Tibial artery (tissue), 4 donors: ENCODE data around the gene CD96.

Source experiments
- DNase-seq, 2 donors: peaks; one replicate each; pipeline ENCODE4 v3.0.0-alpha.2; 2019
- H3K27ac ChIP-seq, 2 donors: fragments of 200-600 bp; sonication (generic) in 1 of 2; 1 replicate in 1 of 2; 2 replicates in 1 of 2; pipeline ENCODE4 v1.5.1; 2018 to 2019; ENCODE audit warnings: mild to moderate bottlenecking in 1 of 2
- H3K27me3 ChIP-seq, 2 donors: fragments of 200-600 bp; sonication (generic) in 1 of 2; one replicate each; pipeline versions ENCODE4 v1.5.1 to v1.6.0; 2016 to 2019
- H3K36me3 ChIP-seq, 3 donors: fragments of 200-600 bp; sonication (generic) in 2 of 3; one replicate each; pipeline ENCODE4 v1.5.1; 2016 to 2019; ENCODE audit warnings: mild to moderate bottlenecking in 2 of 3
- H3K4me1 ChIP-seq, 4 donors: fragments of 200-600 bp; sonication (generic) in 2 of 4; 1 replicate in 3 of 4; 2 replicates in 1 of 4; pipeline ENCODE4 v1.5.1; 2016 to 2019
- H3K4me3 ChIP-seq, 2 donors: fragments of 200-600 bp; sonication (generic) in 1 of 2; 1 replicate in 1 of 2; 2 replicates in 1 of 2; pipeline ENCODE4 v1.5.1; 2018 to 2019; ENCODE audit warnings: mild to moderate bottlenecking in 2 of 2
- H3K9me3 ChIP-seq, 3 donors: fragments of 200-600 bp; sonication (generic) in 1 of 3; one replicate each; pipeline ENCODE4 v1.5.1; 2016 to 2019
- CTCF ChIP-seq, 2 experiments: fragments of 200-600 bp in 1 of 2; fragments of 450-650 bp in 1 of 2; IDR thresholded peaks; one replicate each; pipeline ENCODE4 v1.5.1; 2017 to 2019; ENCODE audit warnings: antibody characterized with exemption in 2 of 2, mild to moderate bottlenecking in 1 of 2, moderate library complexity in 1 of 2
- intact Hi-C: fragments of 100-400 bp; cut with DNase I; formaldehyde crosslinking; loops from one replicate; pipeline ENCODE4 v1.15.0; 2023; ENCODE audit warnings: low total_unique reads

The CD96 gene

GRCh38 chr3:111613294-111613693 is 71.3 kb downstream of the CD96 start:
- Histone ChIP-seq H3K4me3 (no peak overlapping the region), H3K4me1 (no peaks in the 10 kb centered on the region), H3K9me3 (no peaks in the 10 kb centered on the region), H3K27ac (no peak overlapping the region), H3K27me3 (no peaks in the 10 kb centered on the region), H3K36me3 (no peaks in the 10 kb centered on the region)
- DNase-seq: no peak
- intact Hi-C loops: no loop called here
- TF ChIP-seq CTCF (IDR thresholded peaks at IDR 0.05): no peak

GRCh38 chr3:111615880-111616279 is 73.9 kb downstream of the CD96 start:
- no peak overlapping the region for H3K27ac ChIP-seq
- intact Hi-C loops: no loop called here
- H3K36me3 ChIP-seq: no peaks in the 10 kb centered on the region
- no peak for TF ChIP-seq CTCF (IDR thresholded peaks at IDR 0.05)
- no peaks in the 10 kb centered on the region for H3K27me3 ChIP-seq
- no peak for DNase-seq
- no peaks in the 10 kb centered on the region for H3K4me1 ChIP-seq
- no peaks in the 10 kb centered on the region for H3K9me3 ChIP-seq
- no peak overlapping the region for H3K4me3 ChIP-seq

- no peaks in the 10 kb centered on the region for H3K4me1 ChIP-seq
- intact Hi-C loops: no loop called here
- no peak for TF ChIP-seq CTCF (IDR thresholded peaks at IDR 0.05)
- H3K36me3 ChIP-seq: no peaks in the 10 kb centered on the region
- H3K9me3 ChIP-seq: no peaks in the 10 kb centered on the region
- no peaks in the 10 kb centered on the region for H3K27me3 ChIP-seq
- no peak overlapping the region for H3K27ac ChIP-seq
- no peak overlapping the region for H3K4me3 ChIP-seq
- no peak for DNase-seq
Measured at GRCh38 chr3:111616417-111617105, 74.6 kb downstream of the CD96 start.

- H3K27ac ChIP-seq: no peak overlapping the region
- DNase-seq: no peak
- no peak for TF ChIP-seq CTCF (IDR thresholded peaks at IDR 0.05)
- H3K4me1 ChIP-seq: no peaks in the 10 kb centered on the region
- no peaks in the 10 kb centered on the region for H3K27me3 ChIP-seq
- H3K9me3 ChIP-seq: no peaks in the 10 kb centered on the region
- H3K4me3 ChIP-seq: no peak overlapping the region
- intact Hi-C loops: no loop called here
- H3K36me3 ChIP-seq: no peaks in the 10 kb centered on the region
Measured at GRCh38 chr3:111617406-111617805, 75.4 kb downstream of the CD96 start.

GRCh38 chr3:111617912-111618601 is 76.1 kb downstream of the CD96 start:
- Histone ChIP-seq H3K4me1 (no peaks in the 10 kb centered on the region), H3K9me3 (no peaks in the 10 kb centered on the region), H3K27me3 (no peaks in the 10 kb centered on the region), H3K27ac (no peak overlapping the region), H3K36me3 (no peaks in the 10 kb centered on the region), H3K4me3 (no peak overlapping the region)
- TF ChIP-seq CTCF (IDR thresholded peaks at IDR 0.05): no peak
- DNase-seq: no peak
- intact Hi-C loops: no loop called here
